ENCODE data around the gene RBM33.
A peak's percentile ranks its signal among the peaks of the same experiment; 100 is the strongest.

Gene RBM33

DNA sequence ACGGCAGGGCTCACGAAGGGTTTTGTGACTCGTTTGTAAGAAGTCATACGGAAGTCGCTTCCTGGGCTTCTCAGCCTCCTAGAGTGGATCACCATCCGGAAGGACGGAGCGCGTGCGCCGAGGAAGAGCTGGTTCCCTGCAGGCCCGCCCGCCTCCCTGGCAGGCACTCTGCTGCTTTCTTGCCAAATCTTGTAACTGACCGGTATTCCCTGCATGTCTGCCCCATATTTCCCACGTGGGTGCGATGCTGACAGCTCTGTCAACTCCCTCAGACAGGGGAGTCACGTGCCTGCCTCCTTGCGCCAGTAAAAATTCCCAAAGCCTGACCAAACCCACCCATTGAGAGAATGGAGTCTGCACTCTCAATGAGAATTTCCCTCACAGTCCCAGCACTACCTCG lies 155.1 kb downstream of the RBM33 start:
- DNase-seq (ENCODE audit: low read depth): no peak
- H3K4me3 ChIP-seq (ENCODE audit: low read depth, low read length): no peak overlapping the region

DNA sequence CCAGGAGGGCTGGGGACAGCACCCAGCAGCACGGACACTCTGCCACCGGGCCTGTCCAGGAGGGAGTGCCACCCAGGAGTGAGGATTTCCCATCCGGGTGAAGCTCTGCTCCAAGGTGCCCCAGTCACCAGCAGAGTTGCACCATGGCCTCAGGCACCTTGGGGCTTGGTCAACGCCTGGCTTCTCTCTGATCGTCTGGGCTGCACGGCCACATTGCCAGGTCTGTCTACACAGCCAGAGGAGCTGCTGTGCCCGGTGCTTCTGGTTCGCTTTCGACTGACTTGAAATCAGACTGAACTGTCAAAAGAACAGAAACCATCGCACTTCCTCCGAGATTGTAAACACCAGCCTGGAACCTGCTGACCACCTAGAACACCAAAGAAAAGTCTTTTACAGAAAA lies 155.8 kb downstream of the RBM33 start:
- H3K4me3 ChIP-seq (ENCODE audit: low read depth, low read length): no peak overlapping the region
- no peak for DNase-seq (ENCODE audit: low read depth)

DNA sequence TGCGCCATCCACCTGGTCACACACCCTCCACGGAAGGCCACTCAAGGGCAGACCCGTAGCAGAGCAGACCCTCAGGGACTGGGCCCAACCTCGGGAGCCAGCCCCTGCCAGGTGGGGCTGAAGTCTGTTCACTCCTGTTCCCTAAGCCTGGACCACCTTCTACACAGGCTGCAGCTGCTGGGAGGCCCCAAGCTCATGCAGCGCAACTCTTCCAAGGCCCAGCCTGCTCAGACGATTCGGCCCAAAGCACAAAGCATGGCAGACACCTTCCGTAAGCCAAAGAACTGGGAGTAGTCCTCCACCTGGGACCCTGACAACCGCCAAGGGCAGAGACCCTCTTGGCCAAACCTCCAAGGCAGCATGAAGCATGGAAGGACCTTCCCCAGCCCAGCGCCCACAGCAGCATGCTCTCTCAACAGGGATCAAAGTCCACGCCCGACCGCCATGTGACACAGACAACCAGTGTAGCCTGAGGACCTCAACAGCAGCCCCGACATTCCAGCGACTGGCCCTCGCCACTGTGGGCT lies 156.3 kb downstream of the RBM33 start:
- no peak for DNase-seq (ENCODE audit: low read depth)

DNA sequence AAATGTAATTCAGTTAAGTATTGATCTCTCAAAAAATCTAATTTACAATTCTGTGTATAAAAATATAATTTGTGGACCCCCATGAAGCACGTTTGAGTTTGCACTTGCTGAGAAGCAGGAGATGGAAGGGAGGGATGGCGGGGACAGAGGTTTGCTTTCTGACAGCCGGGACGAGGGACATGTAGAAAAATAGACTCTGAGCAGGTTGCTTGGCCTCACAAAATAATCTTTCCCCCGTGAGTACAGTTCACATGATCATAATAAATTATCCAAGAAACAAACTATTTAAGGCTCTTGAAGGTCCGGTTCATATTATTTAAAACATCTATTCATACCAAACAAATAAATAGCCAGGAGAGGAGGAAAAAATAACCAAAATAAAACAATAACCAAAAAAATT lies 157.8 kb downstream of the RBM33 start:
- DNase-seq (ENCODE audit: low read depth): no peak
- H3K4me3 ChIP-seq (ENCODE audit: low read depth, low read length): no peak overlapping the region

More for the DNA sequence above, 156.3 kb downstream of the RBM33 start:
- H3K4me3 ChIP-seq (ENCODE audit: low read depth, low read length): no peak overlapping the region

- H3K4me3 ChIP-seq (ENCODE audit: low read depth, low read length): peak overlapping the region; percentile 37
- no peak for DNase-seq (ENCODE audit: low read depth)
These were observed 158.5 kb downstream of the RBM33 start for GRCh38 chr7:155802906-155803417.

DNA sequence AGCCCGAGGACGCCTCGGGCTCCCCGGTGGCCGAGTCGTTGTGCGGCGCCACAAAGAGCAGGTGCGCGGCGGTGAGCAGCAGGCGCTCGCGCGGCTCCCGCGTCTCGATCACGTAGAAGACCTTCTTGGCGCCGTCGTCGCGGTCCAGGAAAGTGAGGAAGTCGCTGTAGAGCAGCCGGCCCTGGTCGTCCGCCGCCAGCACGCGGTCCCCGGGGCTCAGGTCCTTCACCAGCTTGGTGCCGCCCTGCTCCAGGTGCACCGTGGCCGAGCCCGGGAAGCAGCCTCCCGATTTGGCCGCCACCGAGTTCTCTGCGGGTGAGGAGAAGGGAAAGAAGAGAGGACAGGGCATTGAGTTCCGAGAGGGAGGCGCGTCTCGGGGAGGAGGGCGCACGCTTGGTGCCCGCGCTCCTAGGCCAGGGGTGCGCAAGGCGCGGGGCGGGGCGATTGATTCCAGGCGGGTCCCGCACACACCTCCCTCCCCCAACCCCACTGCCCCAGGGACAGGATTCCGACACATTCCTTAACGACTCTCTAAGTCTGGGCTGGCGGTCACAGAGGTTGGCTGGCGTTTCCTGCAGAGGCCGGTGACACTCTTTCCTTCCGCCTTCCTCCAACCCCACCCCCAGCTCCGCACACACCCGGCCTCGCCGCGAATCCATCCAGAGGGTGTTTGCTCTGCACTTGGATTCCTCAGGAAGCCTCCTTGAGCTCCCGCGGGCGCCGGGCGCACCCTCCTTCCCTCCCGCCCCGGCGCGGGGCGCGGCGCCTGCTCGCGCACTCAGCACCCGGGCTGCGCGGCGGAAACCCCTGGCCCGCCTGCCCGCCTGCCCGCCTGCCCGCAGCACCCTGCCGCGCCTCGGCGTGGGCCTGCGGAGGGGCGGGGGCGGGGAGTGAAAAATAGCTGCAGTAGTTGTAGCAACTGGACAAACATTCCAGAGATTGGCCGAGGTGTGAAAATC lies 159.2 kb downstream of the RBM33 start:
- DNase-seq (ENCODE audit: low read depth): no peak
- peak overlapping the region; percentile 37 for H3K4me3 ChIP-seq (ENCODE audit: low read depth, low read length)

DNA sequence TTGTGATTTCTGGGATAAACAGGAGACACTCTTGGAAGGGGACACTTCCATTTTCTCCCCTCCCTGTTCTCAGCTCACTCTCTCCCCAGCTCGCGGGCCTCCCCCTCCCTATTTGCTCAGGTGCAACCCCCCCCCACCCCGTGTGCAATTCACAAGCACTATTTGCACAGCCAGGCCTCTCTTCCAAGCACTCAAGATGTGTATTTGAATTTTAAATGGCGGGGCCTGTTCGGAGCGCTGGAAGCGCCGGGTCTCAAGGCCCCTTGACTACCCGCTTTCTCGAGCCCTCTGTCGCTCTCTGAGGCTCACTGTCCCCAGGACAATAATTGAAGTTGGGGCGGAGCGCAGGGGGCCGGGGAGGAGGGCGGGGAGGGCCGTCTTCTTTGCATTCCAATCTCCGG lies 160.0 kb downstream of the RBM33 start:
- DNase-seq (ENCODE audit: low read depth): no peak
- peak overlapping the region; percentile 37 for H3K4me3 ChIP-seq (ENCODE audit: low read depth, low read length)

GRCh38 chr7:155804897-155805825 lies 160.7 kb downstream of the RBM33 start:
- DNase-seq (ENCODE audit: low read depth): peak; percentile 20
- H3K4me3 ChIP-seq (ENCODE audit: low read depth, low read length): peak overlapping the region; percentile 35

DNA sequence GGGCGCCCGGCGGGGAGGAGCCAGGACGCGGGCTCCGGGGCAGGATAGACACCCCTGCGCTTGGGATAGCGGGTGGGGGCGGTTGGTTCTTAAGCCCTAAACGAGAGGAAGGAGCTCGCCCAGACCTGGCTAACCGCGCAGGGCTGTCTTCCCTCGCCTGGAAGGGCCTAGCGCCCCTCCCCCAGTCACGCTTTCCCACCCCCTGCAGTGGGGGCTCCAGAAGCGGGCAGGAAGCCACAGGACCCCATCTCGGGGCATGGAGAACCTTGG lies 161.3 kb downstream of the RBM33 start:
- peak overlapping the region; percentile 35 for H3K4me3 ChIP-seq (ENCODE audit: low read depth, low read length)
- no peak for DNase-seq (ENCODE audit: low read depth)

DNA sequence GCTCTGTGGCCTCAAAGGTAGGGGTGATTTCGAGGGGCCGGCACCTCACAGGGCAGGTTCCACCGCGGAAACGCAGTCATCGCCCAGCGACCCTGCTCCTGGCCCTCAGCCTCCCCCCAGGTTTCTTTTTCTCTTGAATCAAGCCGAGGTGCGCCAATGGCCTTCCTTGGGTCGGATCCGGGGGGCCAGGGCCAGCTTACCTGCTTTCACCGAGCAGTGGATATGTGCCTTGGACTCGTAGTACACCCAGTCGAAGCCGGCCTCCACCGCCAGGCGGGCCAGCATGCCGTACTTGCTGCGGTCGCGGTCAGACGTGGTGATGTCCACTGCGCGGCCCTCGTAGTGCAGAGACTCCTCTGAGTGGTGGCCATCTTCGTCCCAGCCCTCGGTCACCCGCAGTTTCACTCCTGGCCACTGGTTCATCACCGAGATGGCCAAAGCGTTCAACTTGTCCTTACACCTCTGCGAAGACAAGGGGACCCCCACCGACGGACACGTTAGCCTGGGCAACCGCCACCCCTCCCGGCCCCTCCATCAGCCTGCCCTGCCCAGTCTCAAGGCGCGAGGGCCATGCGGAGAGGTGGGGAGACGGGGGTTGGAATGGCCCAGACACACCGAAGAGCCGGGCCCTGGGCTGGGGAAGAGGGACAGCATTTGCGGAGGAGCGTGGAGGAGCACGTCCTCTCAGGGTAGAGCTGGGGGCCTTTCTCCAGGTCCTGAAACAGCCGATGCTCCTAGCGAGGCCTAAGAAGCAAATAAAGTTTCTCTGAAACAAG lies 161.8 kb downstream of the RBM33 start:
- H3K4me3 ChIP-seq (ENCODE audit: low read depth, low read length): peak overlapping the region; percentile 35
- DNase-seq (ENCODE audit: low read depth): no peak

GRCh38 chr7:155807065-155807671 lies 162.7 kb downstream of the RBM33 start:
- no peak overlapping the region for H3K4me3 ChIP-seq (ENCODE audit: low read depth, low read length)
- DNase-seq (ENCODE audit: low read depth): no peak

GRCh38 chr7:155807789-155808548 lies 163.5 kb downstream of the RBM33 start:
- no peak overlapping the region for H3K4me3 ChIP-seq (ENCODE audit: low read depth, low read length)

DNA sequence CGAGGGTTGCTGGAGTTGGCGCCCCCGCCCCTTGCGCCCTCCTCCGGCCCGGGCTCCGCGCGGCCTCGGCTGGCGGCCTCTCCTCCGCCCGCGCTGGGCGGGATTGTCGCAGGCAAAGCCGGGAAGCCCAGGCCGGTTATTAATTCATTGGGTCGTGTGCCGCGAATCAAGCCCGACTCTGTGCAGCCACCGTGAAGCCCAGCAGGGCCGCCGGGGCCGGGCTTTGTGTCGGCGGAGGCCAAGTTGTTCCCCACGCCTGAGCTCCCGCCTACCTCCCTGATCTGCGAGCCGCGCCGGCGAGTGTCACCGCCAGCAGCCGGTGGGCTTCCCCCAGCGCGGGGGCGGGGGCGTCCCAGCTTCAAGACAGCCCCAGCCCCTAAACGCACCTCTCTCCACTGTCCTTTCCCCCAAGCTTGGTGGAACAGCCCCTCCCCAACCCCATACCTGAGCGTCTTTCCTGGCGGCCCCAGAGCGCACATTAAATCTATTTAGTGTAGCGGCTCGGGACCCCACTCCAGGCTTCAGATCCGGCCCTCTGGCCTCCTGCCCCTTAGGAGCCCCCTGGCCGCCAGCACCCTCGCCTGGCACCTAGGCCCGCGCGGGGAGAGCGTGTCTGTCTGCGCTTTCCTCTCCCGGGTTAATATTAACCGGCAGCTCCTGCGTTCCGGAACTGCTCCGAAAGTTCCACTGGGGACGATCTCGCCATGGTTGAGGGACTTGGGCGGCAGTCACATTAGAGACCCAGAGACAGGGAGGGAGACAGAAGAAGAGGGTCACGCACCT lies 164.3 kb downstream of the RBM33 start:
- H3K4me3 ChIP-seq (ENCODE audit: low read depth, low read length): no peak overlapping the region
- no peak for DNase-seq (ENCODE audit: low read depth)

More at GRCh38 chr7:155807789-155808548, 163.5 kb downstream of the RBM33 start:
- no peak for DNase-seq (ENCODE audit: low read depth)

DNA sequence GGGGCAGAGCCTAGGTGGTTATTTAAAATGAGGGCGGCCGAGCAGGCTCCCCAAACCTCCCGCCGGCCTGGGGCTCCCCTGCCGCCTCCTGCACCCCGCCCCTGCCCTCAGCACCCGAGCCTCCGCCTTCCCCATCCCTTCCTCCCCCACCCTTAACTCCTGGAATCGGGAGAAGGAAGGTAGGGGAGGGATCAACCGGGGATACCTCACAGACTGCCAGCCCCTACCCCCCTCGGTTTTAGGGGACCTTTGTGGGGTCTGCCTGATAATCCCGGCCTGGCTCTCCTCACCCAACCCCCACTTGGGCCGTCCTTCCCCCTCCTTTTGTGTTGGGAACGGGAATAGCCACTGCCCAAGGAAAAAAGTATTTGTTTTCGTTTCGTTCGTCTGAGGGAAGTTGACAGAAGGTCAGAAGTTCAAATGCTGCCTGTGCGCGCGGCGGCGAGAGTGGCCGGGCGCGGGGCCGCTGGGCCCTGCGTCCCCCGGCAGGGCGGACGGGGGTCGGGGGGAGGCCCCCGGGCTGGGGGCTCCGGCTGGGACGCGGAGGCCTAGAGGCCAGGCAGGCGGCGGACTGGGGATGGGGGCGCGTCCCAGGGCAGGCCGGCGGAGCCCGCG lies 165.0 kb downstream of the RBM33 start:
- DNase-seq (ENCODE audit: low read depth): no peak
- peak overlapping the region; percentile 2 for H3K4me3 ChIP-seq (ENCODE audit: low read depth, low read length)

DNA sequence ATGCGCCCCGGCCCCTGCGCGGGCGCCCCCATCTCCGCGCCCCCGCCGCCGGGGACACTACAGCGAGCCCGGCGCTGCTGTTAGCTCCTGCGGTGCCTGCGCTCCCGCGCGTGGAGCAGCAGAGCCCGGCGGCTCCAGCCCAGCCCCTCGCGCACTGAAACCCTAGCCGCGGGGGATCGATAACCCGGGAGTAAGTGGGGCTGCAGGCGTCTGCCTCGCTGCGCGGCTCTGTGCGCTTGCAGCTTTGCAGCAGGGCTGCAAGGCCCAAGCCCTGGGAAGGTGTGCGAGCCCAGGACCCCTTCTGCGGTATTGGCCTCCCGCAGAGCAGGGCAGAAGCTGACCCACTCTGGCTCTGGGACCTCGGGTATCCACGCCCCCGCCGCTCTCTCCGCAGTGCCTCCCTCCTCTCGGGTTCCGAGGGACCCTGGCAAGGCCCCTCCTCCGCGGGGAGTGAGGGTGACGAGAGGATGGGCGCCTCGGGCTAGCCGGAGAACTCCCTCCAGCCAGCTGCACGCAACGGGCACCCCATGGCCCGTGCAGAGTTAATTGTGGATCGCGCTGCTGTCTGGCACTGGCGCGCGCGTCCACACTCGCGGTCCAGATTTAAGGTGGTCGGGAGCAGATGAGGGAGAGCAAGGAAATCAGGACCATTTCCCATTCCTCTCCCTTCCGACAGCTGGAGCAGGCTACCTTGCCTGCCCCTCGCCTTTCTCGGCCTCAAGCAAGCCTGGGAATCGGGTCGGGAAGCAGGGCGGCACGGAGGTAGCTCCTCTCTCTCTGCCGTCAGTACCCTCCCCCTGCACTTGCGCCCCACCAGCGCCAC lies 165.7 kb downstream of the RBM33 start:
- DNase-seq (ENCODE audit: low read depth): no peak
- no peak overlapping the region for H3K4me3 ChIP-seq (ENCODE audit: low read depth, low read length)

All from skeletal muscle cell (primary cell).